Lower leg skin (tissue), 4 donors: Measurements from ENCODE around the gene TRABD. TPM values are rescaled to one million over a fixed set of nuclear protein-coding genes. Genes with fewer than 3 reads are reported as not detected.

Source experiments
- DNase-seq, 2 donors: peaks; one replicate each; pipeline ENCODE4 v3.0.0-alpha.2; 2019; ENCODE audit warnings: low spot score in 2 of 2
- H3K4me3 ChIP-seq: fragments of 200-600 bp; sonication (generic); 2 replicates; pipeline ENCODE4 v1.5.1; 2017; ENCODE audit warnings: mild to moderate bottlenecking, low read depth; ENCODE audit not compliant: poor library complexity, severe bottlenecking
- CTCF ChIP-seq, 3 donors: fragments of 450-650 bp; IDR thresholded peaks; one replicate each; pipeline ENCODE4 v1.5.1; 2016; ENCODE audit warnings: antibody characterized with exemption in 3 of 3, mild to moderate bottlenecking in 3 of 3, moderate library complexity in 2 of 3
- POLR2A ChIP-seq, 2 donors: fragments of 450-650 bp; IDR thresholded peaks; one replicate each; pipeline ENCODE4 v1.6.1; 2016 to 2017; ENCODE audit warnings: antibody characterized with exemption in 2 of 2, mild to moderate bottlenecking in 1 of 2, moderate library complexity in 1 of 2
- WGBS, 2 donors: methylation state at CpG; one replicate each; pipeline ENCODE4 v1.1.5; 2018; 5-methylcytosine and 5-hydroxymethylcytosine counted together
- intact Hi-C: fragments of 100-400 bp; cut with DNase I; formaldehyde crosslinking; loops from one replicate; pipeline ENCODE4 v1.15.0; 2023; ENCODE audit warnings: low total_unique reads
- total RNA-seq, 4 donors: library from RNA; depleted of rRNA; stranded (reverse); fragments of >200 nt; gene quantifications; one replicate each; pipeline ENCODE4 v1.1.0, GENCODE V29; 2016

Gene TRABD
- total RNA-seq, 4 donors from 2014 or later, result 31.5 to 62.7 (median 46.4) TPM

DNA sequence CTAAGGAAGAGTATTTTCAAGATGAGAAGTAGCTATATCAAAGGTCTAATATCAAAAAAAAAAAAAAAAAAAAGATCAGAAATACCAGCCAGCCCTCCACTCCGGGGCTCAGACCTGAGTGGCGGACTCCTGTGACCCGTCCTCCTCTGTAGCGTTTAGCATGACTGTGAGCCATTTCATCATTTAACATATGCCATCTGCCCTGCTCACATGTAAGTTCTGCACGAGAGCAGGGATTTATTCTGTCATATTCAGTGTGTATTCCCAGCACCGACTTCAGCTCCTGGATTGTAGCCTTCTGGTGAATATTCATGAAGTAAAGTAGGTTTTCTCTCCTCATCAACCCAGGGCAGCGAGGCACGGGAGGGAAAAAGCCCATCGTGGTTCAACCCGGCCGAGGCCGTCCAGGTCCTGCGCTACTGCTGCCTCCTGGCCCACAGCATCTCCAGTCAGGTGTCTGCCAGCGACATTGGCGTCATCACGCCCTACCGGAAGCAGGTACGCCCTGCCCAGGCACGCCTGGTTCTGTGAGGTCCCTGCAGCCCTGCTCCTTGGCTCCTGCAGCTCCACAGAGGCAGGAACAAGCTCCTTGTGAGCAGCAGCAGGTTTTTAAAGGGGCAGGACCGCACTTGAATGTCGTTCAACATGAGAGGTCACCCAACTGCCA is 27.9 kb upstream of the TRABD start:
- intact Hi-C loops, result loop anchor here (10.0 kb wide), 1 partner anchor 47 kb away; the partner anchor contains the start of gene SELENOO
- no peak for TF ChIP-seq POLR2A (IDR thresholded peaks at IDR 0.05)
- 49 to 60% methylated on average over 21 of the region's 21 CpGs for WGBS, 2 donors
- H3K4me3 ChIP-seq, result no peak overlapping the region
- peak; percentile 49 to 90 for DNase-seq

GRCh38 chr22:50160947-50161346 is 24.8 kb upstream of the TRABD start:
- no peak for TF ChIP-seq CTCF (IDR thresholded peaks at IDR 0.05)
- TF ChIP-seq POLR2A (IDR thresholded peaks at IDR 0.05), result no peak
- no peak overlapping the region for H3K4me3 ChIP-seq
- DNase-seq, result no peak
- intact Hi-C loops, result no loop called here
- 88 to 91% methylated on average over 7 of the region's 7 CpGs for WGBS, 2 donors

DNA sequence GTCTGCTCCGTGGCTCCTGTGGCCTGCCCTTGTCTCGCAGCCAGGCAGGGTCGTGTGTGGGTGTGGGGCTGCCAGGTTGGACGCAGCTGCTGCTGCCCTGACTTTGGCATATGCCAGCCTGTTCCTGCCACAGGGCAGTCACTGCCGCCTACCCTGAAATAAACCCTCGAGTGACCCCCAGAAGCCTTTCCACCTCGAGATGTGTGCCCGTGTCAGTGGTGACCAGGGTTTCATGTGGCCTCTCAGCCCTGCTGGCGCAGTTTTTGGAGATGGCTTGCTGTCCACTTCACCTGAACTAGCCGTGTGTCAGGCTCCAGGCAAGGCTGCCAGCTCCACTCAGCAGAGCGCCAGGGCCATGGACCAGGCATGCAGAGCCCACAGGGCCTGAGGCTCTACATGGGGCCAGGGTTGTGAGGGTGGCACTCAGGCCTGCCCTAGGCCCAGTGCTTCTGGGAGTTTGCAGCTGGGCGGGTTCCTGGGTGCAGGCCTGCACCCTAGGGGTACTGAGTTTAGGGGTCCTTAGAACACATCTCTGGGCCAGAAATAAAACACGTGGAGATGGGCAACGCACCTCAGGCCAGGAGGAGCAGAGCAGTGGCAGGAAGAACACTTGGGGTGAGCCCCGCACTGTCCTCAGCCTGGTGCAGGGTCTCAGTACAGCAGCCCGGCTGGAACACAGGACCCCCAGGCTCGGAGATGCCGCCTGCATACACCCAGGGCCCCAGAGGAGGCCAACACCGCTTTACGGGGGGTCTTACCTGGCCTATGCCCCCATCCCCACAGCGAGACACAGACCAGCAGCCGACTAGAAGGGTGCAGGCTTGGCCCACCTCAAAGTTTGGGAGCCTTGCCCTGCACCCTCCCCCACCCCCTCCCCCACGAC is 24.0 kb upstream of the TRABD start:
- intact Hi-C loops, result no loop called here
- no peak overlapping the region for H3K4me3 ChIP-seq
- no peak for DNase-seq
- WGBS, 2 donors, result 80 to 86% methylated on average over 16 to 22 of the region's 23 CpGs
- TF ChIP-seq CTCF (IDR thresholded peaks at IDR 0.05), result no peak
- TF ChIP-seq POLR2A (IDR thresholded peaks at IDR 0.05), result no peak

GRCh38 chr22:50162391-50162956 is 23.2 kb upstream of the TRABD start:
- no peak for TF ChIP-seq CTCF (IDR thresholded peaks at IDR 0.05)
- TF ChIP-seq POLR2A (IDR thresholded peaks at IDR 0.05), result no peak
- intact Hi-C loops, result no loop called here
- no peak for DNase-seq
- WGBS, 2 donors, result 77 to 84% methylated on average over 8 to 10 of the region's 10 CpGs
- H3K4me3 ChIP-seq, result no peak overlapping the region

- intact Hi-C loops, result no loop called here
- TF ChIP-seq CTCF (IDR thresholded peaks at IDR 0.05) (no peak), POLR2A (IDR thresholded peaks at IDR 0.05) (no peak)
- no peak for DNase-seq
- 92 to 93% methylated on average over 21 to 28 of the region's 28 CpGs for WGBS, 2 donors
- no peak overlapping the region for H3K4me3 ChIP-seq
Measured at GRCh38 chr22:50165436-50166123, 20.1 kb upstream of the TRABD start.
